Osteocyte (in vitro differentiated cells): ENCODE data around the gene CDH22. TPM values are rescaled to one million over a fixed set of nuclear protein-coding genes. Genes with fewer than 3 reads are reported as not detected.

ENCODE experiments used
- DNase-seq: peaks from one replicate; pipeline ENCODE4 v3.0.0; 2021; ENCODE audit warnings: mixed read lengths; ENCODE audit not compliant: unreplicated experiment; ENCODE audit errors: extremely low spot score
- H3K27ac Mint-ChIP-seq: one replicate; pipeline ENCODE4 v1.8.0; 2021; ENCODE audit warnings: mild to moderate bottlenecking, mixed read lengths; ENCODE audit not compliant: unreplicated experiment
- H3K27me3 Mint-ChIP-seq: one replicate; pipeline ENCODE4 v1.8.0; 2021; ENCODE audit warnings: mixed read lengths; ENCODE audit not compliant: unreplicated experiment
- H3K36me3 Mint-ChIP-seq: one replicate; pipeline ENCODE4 v1.8.0; 2021; ENCODE audit warnings: mixed read lengths; ENCODE audit not compliant: unreplicated experiment
- H3K4me1 Mint-ChIP-seq: one replicate; pipeline ENCODE4 v1.8.0; 2021; ENCODE audit warnings: mixed read lengths; ENCODE audit not compliant: unreplicated experiment
- H3K4me3 Mint-ChIP-seq: one replicate; pipeline ENCODE4 v1.8.0; 2021; ENCODE audit warnings: mild to moderate bottlenecking, moderate library complexity, mixed read lengths; ENCODE audit not compliant: unreplicated experiment
- H3K9me3 Mint-ChIP-seq: one replicate; pipeline ENCODE4 v1.8.0; 2021; ENCODE audit warnings: mixed read lengths; ENCODE audit not compliant: unreplicated experiment
- total RNA-seq: library from RNA; stranded (reverse); gene quantifications from 2 replicates; pipeline ENCODE4 v1.2.1, GENCODE V29; 2021
- TF ChIP-seq, protein P1 (sequence below): fragments of 200-600 bp; sonication (generic); IDR thresholded peaks from 2 replicates; pipeline ENCODE4 v1.5.0; 2021; ENCODE audit warnings: antibody characterized with exemption, mild to moderate bottlenecking, moderate library complexity

The CDH22 gene
- total RNA-seq, 1 donor from 2014 or later, result not detected

DNA sequence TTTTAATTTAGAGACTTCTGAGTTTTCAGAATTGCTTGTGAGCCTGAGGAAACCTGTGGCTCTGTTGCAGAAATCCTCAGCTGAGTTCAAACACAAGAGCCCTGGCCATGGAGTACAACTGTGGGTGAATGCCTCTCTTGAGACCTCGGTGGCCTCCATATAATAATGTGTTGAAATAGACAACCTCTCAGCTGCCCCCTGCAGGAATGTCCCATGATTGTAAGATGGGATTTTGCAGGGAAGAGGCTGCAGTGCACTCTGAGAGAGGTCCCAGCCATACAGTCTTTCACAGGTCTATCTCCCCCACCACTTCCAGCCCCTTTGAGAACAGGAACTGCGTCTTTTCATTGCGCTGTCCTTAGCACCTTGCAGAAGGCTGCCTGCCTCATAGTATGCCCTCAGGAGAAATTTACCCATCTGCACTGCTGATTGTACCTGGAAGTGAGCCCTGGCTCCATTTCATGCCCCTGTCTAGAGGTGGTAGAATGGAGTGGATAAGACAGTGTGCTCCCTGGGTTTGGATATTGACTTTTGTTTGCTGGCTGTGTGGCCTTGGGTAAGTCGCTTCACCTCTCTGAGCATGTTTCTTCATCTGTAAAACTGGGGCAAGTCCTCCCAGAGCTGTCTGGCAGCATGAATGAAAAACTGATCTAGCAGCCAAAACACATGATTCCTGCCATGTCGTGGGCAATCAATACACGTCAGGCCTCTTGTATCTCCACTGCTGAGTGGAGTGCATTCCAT, 16.8 kb upstream of the CDH22 start:
- no peak overlapping the region for H3K27ac Mint-ChIP-seq
- TF ChIP-seq, protein P1, sequence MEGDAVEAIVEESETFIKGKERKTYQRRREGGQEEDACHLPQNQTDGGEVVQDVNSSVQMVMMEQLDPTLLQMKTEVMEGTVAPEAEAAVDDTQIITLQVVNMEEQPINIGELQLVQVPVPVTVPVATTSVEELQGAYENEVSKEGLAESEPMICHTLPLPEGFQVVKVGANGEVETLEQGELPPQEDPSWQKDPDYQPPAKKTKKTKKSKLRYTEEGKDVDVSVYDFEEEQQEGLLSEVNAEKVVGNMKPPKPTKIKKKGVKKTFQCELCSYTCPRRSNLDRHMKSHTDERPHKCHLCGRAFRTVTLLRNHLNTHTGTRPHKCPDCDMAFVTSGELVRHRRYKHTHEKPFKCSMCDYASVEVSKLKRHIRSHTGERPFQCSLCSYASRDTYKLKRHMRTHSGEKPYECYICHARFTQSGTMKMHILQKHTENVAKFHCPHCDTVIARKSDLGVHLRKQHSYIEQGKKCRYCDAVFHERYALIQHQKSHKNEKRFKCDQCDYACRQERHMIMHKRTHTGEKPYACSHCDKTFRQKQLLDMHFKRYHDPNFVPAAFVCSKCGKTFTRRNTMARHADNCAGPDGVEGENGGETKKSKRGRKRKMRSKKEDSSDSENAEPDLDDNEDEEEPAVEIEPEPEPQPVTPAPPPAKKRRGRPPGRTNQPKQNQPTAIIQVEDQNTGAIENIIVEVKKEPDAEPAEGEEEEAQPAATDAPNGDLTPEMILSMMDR, result peak; percentile 37

DNA sequence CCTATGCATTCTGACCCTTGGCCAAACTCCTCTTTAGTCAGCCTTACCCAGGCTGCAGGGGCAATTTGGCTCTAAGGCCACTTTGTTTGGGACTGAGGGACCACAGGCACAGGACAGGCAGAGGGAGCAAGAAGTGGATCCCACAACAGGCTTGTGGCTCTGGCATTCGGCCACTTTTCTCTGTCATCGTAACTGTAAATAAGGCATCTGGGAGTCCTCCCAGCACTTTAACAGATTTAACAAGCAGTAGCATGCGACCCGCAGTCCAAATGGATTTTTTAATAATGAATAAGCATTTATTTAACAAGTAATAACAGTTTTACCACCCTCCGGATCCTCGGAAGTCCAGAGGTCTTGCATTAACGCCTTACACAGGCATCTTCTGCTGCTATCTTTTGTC, 16.1 kb upstream of the CDH22 start:
- Mint-ChIP-seq H3K36me3 (no peaks in the 10 kb centered on the region), H3K27ac (no peak overlapping the region), H3K9me3 (no peaks in the 10 kb centered on the region), H3K4me1 (no peaks in the 10 kb centered on the region), H3K27me3 (peaks cover 41% of the 10 kb centered on the region), H3K4me3 (no peak overlapping the region)
- TF ChIP-seq, protein P1, result no peak
- no peak for DNase-seq

More for the DNA sequence above, 16.8 kb upstream of the CDH22 start:
- Mint-ChIP-seq H3K4me3 (no peak overlapping the region), H3K36me3 (no peaks in the 10 kb centered on the region), H3K27me3 (peaks cover 34% of the 10 kb centered on the region), H3K9me3 (no peaks in the 10 kb centered on the region), H3K4me1 (no peaks in the 10 kb centered on the region)
- DNase-seq, result no peak

DNA sequence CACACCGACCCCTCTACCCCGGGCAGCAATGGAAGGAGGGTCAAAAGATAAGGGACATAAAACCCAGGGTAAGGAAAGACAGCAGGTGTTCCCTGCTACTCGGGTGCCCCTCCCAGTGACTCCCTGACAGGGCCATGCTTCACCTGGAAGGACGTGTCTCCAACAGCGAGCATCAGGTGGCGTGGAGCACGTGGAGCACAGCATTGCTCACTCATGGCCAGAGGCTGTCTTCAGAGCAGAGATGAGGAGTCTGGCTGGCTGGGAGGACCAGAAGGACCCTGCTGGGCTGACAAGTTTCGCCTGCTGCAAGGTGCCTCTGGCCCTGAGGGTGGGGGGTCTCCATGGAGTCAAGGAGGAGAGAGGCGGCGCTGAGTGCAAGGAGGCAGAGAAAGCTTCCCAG, 15.3 kb upstream of the CDH22 start:
- Mint-ChIP-seq H3K4me3 (no peak overlapping the region), H3K4me1 (no peaks in the 10 kb centered on the region), H3K9me3 (no peaks in the 10 kb centered on the region), H3K36me3 (no peaks in the 10 kb centered on the region), H3K27me3 (peaks cover 48% of the 10 kb centered on the region), H3K27ac (no peak overlapping the region)
- TF ChIP-seq, protein P1, result no peak
- DNase-seq, result no peak

DNA sequence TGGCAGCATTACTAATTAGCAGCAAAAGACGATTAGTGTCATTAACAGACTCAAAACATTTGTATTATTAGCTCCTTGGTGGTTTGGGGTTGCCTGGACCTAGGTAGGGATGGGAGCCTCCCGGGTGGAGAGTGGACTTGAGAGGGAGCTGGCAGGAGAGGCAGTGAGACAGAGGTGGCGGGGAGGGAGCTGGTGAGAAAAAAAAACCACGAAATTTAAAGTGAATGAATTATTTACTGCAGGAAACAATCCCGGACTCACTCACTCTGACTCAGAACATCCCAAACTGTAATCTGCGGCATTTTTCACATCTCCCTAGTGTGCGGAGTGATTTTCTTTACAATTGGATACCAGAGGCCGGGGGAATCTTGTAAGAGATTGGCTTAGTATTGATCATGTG, 14.3 kb upstream of the CDH22 start:
- Mint-ChIP-seq H3K9me3 (no peaks in the 10 kb centered on the region), H3K36me3 (no peaks in the 10 kb centered on the region), H3K27ac (no peak overlapping the region), H3K27me3 (peaks cover 49% of the 10 kb centered on the region), H3K4me3 (no peak overlapping the region), H3K4me1 (no peaks in the 10 kb centered on the region)
- TF ChIP-seq, protein P1, result no peak
- no peak for DNase-seq

DNA sequence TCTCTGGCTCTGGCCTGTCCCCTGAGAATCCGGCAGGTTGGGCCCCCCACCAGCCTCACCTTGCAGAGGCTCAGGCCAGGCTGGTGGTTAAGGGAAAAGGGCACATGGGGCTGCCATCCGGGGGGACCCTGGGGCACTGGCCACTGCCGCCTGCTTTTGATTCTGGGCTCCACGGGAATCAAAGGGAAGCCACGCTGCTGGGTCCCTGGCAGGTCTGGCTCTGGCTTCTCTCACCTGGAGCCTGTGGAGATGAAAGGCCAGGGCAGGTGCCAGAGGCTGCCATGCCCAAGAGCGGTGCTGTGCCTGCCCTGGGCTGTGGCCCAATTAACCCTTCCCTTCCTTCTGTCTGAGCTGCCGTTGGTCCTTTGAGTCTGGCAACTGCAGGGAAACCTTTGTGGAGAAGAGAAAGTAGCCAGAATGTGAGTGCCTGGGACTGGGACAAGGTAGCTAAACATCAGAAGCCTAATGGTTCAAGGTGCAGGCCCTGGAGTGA, 9.4 kb upstream of the CDH22 start:
- H3K27me3 Mint-ChIP-seq, result peaks cover 76% of the 10 kb centered on the region
- H3K27ac Mint-ChIP-seq, result no peak overlapping the region
- TF ChIP-seq, protein P1, result no peak

More for the DNA sequence above, 9.4 kb upstream of the CDH22 start:
- DNase-seq, result no peak
- H3K9me3 Mint-ChIP-seq, result no peaks in the 10 kb centered on the region
- no peaks in the 10 kb centered on the region for H3K4me1 Mint-ChIP-seq
- H3K4me3 Mint-ChIP-seq, result no peak overlapping the region
- H3K36me3 Mint-ChIP-seq, result no peaks in the 10 kb centered on the region
